Thyroid gland (tissue), 4 donors: ENCODE results near the gene LPAR1.

ENCODE experiments used
- CTCF ChIP-seq, 6 experiments: fragments of 200-600 bp in 3 of 6; fragments of 450-650 bp in 3 of 6; sonication (generic) in 3 of 6; IDR thresholded peaks; one replicate each; pipeline ENCODE4 v1.5.1; 2016 to 2019; ENCODE audit warnings: antibody characterized with exemption in 6 of 6, mild to moderate bottlenecking in 2 of 6, inconsistent platforms in 1 of 6, moderate library complexity in 1 of 6
- POLR2A ChIP-seq, 2 donors: fragments of 450-650 bp; IDR thresholded peaks; one replicate each; pipeline ENCODE4 v1.6.1; 2017; ENCODE audit warnings: antibody characterized with exemption in 2 of 2, mild to moderate bottlenecking in 2 of 2, moderate library complexity in 1 of 2

- TF ChIP-seq CTCF (IDR thresholded peaks at IDR 0.05) (no peak), POLR2A (IDR thresholded peaks at IDR 0.05) (no peak)
Measured at GRCh38 chr9:111058166-111058565, 19.9 kb upstream of the LPAR1 start.
